Muscle layer of colon (tissue), 2 donors: Measurements from ENCODE around the gene FMNL2.

ENCODE experiments used
- H3K27ac ChIP-seq: one replicate; pipeline ENCODE4 v1.7.0; 2013; ENCODE audit warnings: low read depth, mild to moderate bottlenecking, low read length, moderate library complexity
- H3K27me3 ChIP-seq, 2 donors: one replicate each; pipeline ENCODE4 v1.7.0; 2013; ENCODE audit warnings: low read length in 2 of 2, mild to moderate bottlenecking in 2 of 2; ENCODE audit not compliant: insufficient read depth in 2 of 2, control insufficient read depth in 1 of 2
- H3K36me3 ChIP-seq: one replicate; pipeline ENCODE4 v1.7.0; 2013; ENCODE audit warnings: mild to moderate bottlenecking, low read length; ENCODE audit not compliant: insufficient read depth
- H3K4me1 ChIP-seq: one replicate; pipeline ENCODE4 v1.7.0; 2013; ENCODE audit warnings: mild to moderate bottlenecking, low read length; ENCODE audit not compliant: insufficient read depth
- H3K4me3 ChIP-seq, 2 donors: one replicate each; pipeline ENCODE4 v1.7.0; 2013; ENCODE audit warnings: low read length in 2 of 2, low read depth in 1 of 2, mild to moderate bottlenecking in 1 of 2, moderate library complexity in 1 of 2
- H3K9ac ChIP-seq: one replicate; pipeline ENCODE4 v1.7.0; 2013; ENCODE audit warnings: low read length
- H3K9me3 ChIP-seq: one replicate; pipeline ENCODE4 v1.7.0; 2013; ENCODE audit warnings: mild to moderate bottlenecking, low read length
- donor health status: abdominal sarcoma.
- donor health status: Adenocarcinoma of cecum.

FMNL2 gene

GRCh38 chr2:152585830-152586484 lies 251.0 kb downstream of the FMNL2 start:
- Histone ChIP-seq H3K27ac (no peak overlapping the region), H3K27me3 (no peaks in the 10 kb centered on the region), H3K9ac (no peak overlapping the region), H3K4me3 (no peak overlapping the region), H3K36me3 (peaks cover 7% of the 10 kb centered on the region), H3K9me3 (no peaks in the 10 kb centered on the region), H3K4me1 (peaks cover 4% of the 10 kb centered on the region)

- H3K27ac ChIP-seq: no peak overlapping the region
- peaks cover 4% of the 10 kb centered on the region for H3K4me1 ChIP-seq
- no peaks in the 10 kb centered on the region for H3K9me3 ChIP-seq
- no peak overlapping the region for H3K9ac ChIP-seq
- H3K27me3 ChIP-seq: no peaks in the 10 kb centered on the region
- no peak overlapping the region for H3K4me3 ChIP-seq
- H3K36me3 ChIP-seq: no peaks in the 10 kb centered on the region
Measured at GRCh38 chr2:152587187-152587947, 252.4 kb downstream of the FMNL2 start.

GRCh38 chr2:152588998-152589397 lies 254.0 kb downstream of the FMNL2 start:
- Histone ChIP-seq H3K27ac (no peak overlapping the region), H3K4me1 (peaks cover 4% of the 10 kb centered on the region), H3K9ac (no peak overlapping the region)

GRCh38 chr2:152594022-152594766 lies 259.2 kb downstream of the FMNL2 start:
- Histone ChIP-seq H3K36me3 (no peaks in the 10 kb centered on the region), H3K27ac (no peak overlapping the region), H3K9ac (no peak overlapping the region), H3K4me3 (no peak overlapping the region), H3K9me3 (no peaks in the 10 kb centered on the region), H3K27me3 (no peaks in the 10 kb centered on the region), H3K4me1 (no peaks in the 10 kb centered on the region)

More at GRCh38 chr2:152588998-152589397, 254.0 kb downstream of the FMNL2 start:
- H3K27me3 ChIP-seq: no peaks in the 10 kb centered on the region
- no peaks in the 10 kb centered on the region for H3K36me3 ChIP-seq
- no peak overlapping the region for H3K4me3 ChIP-seq
- H3K9me3 ChIP-seq: no peaks in the 10 kb centered on the region

- H3K27ac ChIP-seq: no peak overlapping the region
- H3K36me3 ChIP-seq: no peaks in the 10 kb centered on the region
- no peaks in the 10 kb centered on the region for H3K4me1 ChIP-seq
- no peaks in the 10 kb centered on the region for H3K9me3 ChIP-seq
- no peaks in the 10 kb centered on the region for H3K27me3 ChIP-seq
- no peak overlapping the region for H3K4me3 ChIP-seq
- no peak overlapping the region for H3K9ac ChIP-seq
Measured at GRCh38 chr2:152594792-152595191, 259.8 kb downstream of the FMNL2 start.

- H3K27ac ChIP-seq: no peak overlapping the region
- H3K9ac ChIP-seq: no peak overlapping the region
- H3K4me3 ChIP-seq: no peak overlapping the region
- no peaks in the 10 kb centered on the region for H3K9me3 ChIP-seq
- H3K4me1 ChIP-seq: no peaks in the 10 kb centered on the region
- no peaks in the 10 kb centered on the region for H3K27me3 ChIP-seq
- no peaks in the 10 kb centered on the region for H3K36me3 ChIP-seq
Measured at GRCh38 chr2:152598975-152599759, 264.2 kb downstream of the FMNL2 start.

- Histone ChIP-seq H3K9me3 (no peaks in the 10 kb centered on the region), H3K36me3 (no peaks in the 10 kb centered on the region), H3K27ac (no peak overlapping the region), H3K27me3 (no peaks in the 10 kb centered on the region), H3K4me1 (no peaks in the 10 kb centered on the region), H3K4me3 (no peak overlapping the region), H3K9ac (no peak overlapping the region)
Measured at GRCh38 chr2:152600051-152600657, 265.2 kb downstream of the FMNL2 start.

GRCh38 chr2:152600697-152601096 lies 265.7 kb downstream of the FMNL2 start:
- Histone ChIP-seq H3K4me3 (no peak overlapping the region), H3K9ac (no peak overlapping the region), H3K4me1 (no peaks in the 10 kb centered on the region), H3K9me3 (no peaks in the 10 kb centered on the region), H3K27ac (no peak overlapping the region), H3K36me3 (no peaks in the 10 kb centered on the region), H3K27me3 (no peaks in the 10 kb centered on the region)

GRCh38 chr2:152602750-152603149 lies 267.8 kb downstream of the FMNL2 start:
- Histone ChIP-seq H3K9ac (no peak overlapping the region), H3K9me3 (no peaks in the 10 kb centered on the region), H3K4me3 (no peak overlapping the region), H3K27ac (no peak overlapping the region), H3K4me1 (no peaks in the 10 kb centered on the region), H3K27me3 (no peaks in the 10 kb centered on the region), H3K36me3 (no peaks in the 10 kb centered on the region)

GRCh38 chr2:152603166-152603565 lies 268.2 kb downstream of the FMNL2 start:
- Histone ChIP-seq H3K4me3 (no peak overlapping the region), H3K27ac (no peak overlapping the region), H3K9ac (no peak overlapping the region), H3K4me1 (no peaks in the 10 kb centered on the region), H3K9me3 (no peaks in the 10 kb centered on the region), H3K36me3 (no peaks in the 10 kb centered on the region), H3K27me3 (no peaks in the 10 kb centered on the region)

- Histone ChIP-seq H3K4me1 (no peaks in the 10 kb centered on the region), H3K36me3 (no peaks in the 10 kb centered on the region), H3K27me3 (no peaks in the 10 kb centered on the region), H3K4me3 (no peak overlapping the region), H3K27ac (no peak overlapping the region), H3K9me3 (no peaks in the 10 kb centered on the region), H3K9ac (no peak overlapping the region)
Measured at GRCh38 chr2:152606081-152606480, 271.1 kb downstream of the FMNL2 start.
